Measurements from ENCODE around the gene PARD6B. TPM values are rescaled to one million over a fixed set of nuclear protein-coding genes. Genes with fewer than 3 reads are reported as not detected.
A peak's percentile ranks its signal among the peaks of the same experiment; 100 is the strongest.

PARD6B gene
- 0.49 and 0.57 TPM in 2 replicates for polyA plus RNA-seq (2012; rRNA removed)
- 0.56 and 0.60 TPM in 2 replicates for polyA plus RNA-seq (2012; cell fraction: cytosol; rRNA removed)
- polyA plus RNA-seq (2012; cell fraction: nucleus; rRNA removed) = 0.45 and 0.76 TPM in 2 replicates

DNA sequence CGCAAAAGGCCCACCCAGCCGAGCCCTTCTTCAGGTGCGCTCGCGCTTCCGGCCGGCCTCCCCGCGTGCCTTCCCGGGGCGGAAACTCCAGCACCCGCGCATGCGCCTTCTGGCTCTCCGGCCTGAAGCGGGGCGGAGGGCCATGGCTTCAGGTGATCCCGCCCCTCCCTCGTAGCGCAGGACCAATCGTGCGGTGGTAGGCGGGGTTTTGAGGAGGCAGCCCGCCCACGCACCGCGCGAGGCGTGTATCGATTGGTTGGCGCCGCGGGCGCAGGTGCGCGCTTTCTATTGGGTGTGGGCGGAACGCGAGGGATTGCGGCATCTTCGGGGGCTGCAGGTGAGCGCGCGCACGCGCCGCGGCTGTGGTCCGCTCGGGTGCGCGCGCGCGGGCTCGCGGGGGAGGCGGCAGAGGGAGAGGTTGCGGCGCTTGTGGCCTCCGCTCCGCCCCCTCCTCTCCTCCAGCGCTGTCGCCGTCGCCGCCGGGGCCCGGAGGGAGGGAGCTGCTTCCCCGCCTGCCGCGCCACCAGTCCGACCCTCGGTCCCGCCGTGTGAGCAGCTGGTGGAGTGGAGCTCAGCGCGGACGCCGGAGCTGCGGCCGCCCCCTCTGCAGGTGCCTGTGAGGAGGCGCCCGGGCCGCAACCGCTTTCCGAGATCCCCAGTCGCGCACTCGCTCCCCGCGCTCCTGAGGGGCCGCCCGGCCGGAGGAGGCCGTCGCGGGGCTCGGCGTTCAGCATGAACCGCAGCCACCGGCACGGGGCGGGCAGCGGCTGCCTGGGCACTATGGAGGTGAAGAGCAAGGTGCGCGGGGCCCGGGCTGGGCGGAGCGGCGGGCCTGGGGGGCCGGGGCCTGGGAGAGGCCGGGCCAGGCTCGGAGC lies at the start of gene PARD6B:
PARD6B (plus strand) TSS at position 526 of the 875 bp plus-strand sequence; CDS start at position 733, 207 bp downstream.
- peak; percentile 100 for DNase-seq
- Histone ChIP-seq H2AFZ (ENCODE audit: low read depth) (peak within 1 kb of the TSS; percentile 96), H3K79me2 (ENCODE audit: insufficient read depth) (no peaks in the 10 kb centered on the region), H3K4me2 (peak within 1 kb of the TSS; percentile 88), H3F3A (replicated peaks; ENCODE audit: insufficient read depth) (peaks cover 9% of the 10 kb centered on the region), H3K36me3 (replicated peaks in 1 of 2; ENCODE audit: control insufficient read depth in 1 of 2, insufficient read depth in 2 of 2, low read length in 1 of 2) (no peaks in the 10 kb centered on the region), H3K27ac (ENCODE audit: low read depth in 2 of 2, low read length in 1 of 2) (peak within 1 kb of the TSS in 1 of 2 experiments; percentile 73; a peak in 2 of 4 replicates), H3K4me1 (ENCODE audit: control insufficient read depth in 1 of 2, insufficient read depth in 2 of 2, low read depth in 1 of 2, low read length in 1 of 2) (peaks cover 6 to 10% of the 10 kb centered on the region in 2 experiments; a peak in 3 of 4 replicates), H4K20me1 (ENCODE audit: insufficient read depth) (no peaks in the 10 kb centered on the region), H3K9ac (peak within 1 kb of the TSS; percentile 53), H3K9me3 (no peaks in the 10 kb centered on the region), H3K9me2 (no peaks in the 10 kb centered on the region), H3K27me3 (ENCODE audit: insufficient read depth) (no peaks in the 10 kb centered on the region), H3K4me3 (ENCODE audit: low read depth in 2 of 2, low read length in 1 of 2) (peak within 1 kb of the TSS; percentile 74 to 90)
- CTCF ChIA-PET = interaction anchor here (0.7 to 4.8 kb wide), 4 partner anchors 11 to 156 kb away, joined by 3 to 33 read pairs (median 4); partner anchors contain the start of gene BCAS4
- POLR2A ChIA-PET = interaction anchor here (0.7 kb wide), 1 partner anchor 200 kb away, joined by 3 read pairs; the partner anchor contains the start of gene ADNP
- WGBS (ENCODE audit: low lambda C conversion rate) = under 1% methylated on average over 38 of the region's 114 CpGs
- TF ChIP-seq EZH2phosphoT487 (IDR thresholded peaks at IDR 0.05; ENCODE audit: borderline replicate concordance, low read depth) (no peak), GABPA (IDR thresholded peaks at IDR 0.05; ENCODE audit: low read depth) (peak; percentile 69), JUND (IDR thresholded peaks at IDR 0.05) (no peak), ELF1 (IDR thresholded peaks at IDR 0.05) (peak; percentile 13; the same call in 1 of the 2 replicates), USF1 (IDR thresholded peaks at IDR 0.05; ENCODE audit: borderline replicate concordance, low read depth) (peak; percentile 25; the same call in 1 of the 2 replicates), RXRA (IDR thresholded peaks at IDR 0.05; ENCODE audit: borderline replicate concordance, low read depth) (no peak), MAX (IDR thresholded peaks at IDR 0.05; ENCODE audit: low read depth) (peak; percentile 63; the same call in 1 of the 2 replicates), ZBTB33 (IDR thresholded peaks at IDR 0.05; ENCODE audit: borderline replicate concordance, low read depth) (no peak), NRF1 (IDR thresholded peaks at IDR 0.05; ENCODE audit: low read depth, low read length) (peak; percentile 80), MXI1 (IDR thresholded peaks at IDR 0.05; ENCODE audit: low read depth, low read length) (peak; percentile 33; the same call in 1 of the 2 replicates), RFX5 (IDR thresholded peaks at IDR 0.05; ENCODE audit: low read length) (peak; percentile 68; the same call in 1 of the 2 replicates), IRF3 (IDR thresholded peaks at IDR 0.05; ENCODE audit: low read depth, low read length) (peak; percentile 26; the same call in 1 of the 2 replicates)
